Glomerular endothelial cell (primary cell): ENCODE data around the gene ROPN1L. TPM values are rescaled to one million over a fixed set of nuclear protein-coding genes. Genes with fewer than 3 reads are reported as not detected.

Source experiments
- DNase-seq: peaks from one replicate; pipeline ENCODE4 v3.0.0-alpha.2; 2011; ENCODE audit warnings: low read depth, low spot score; ENCODE audit errors: extremely low read depth
- total RNA-seq: library from RNA; depleted of rRNA; stranded (reverse); fragments of >200 nt; gene quantifications from 2 replicates; pipeline ENCODE4 v1.2.3, GENCODE V29; 2015

The ROPN1L gene
- total RNA-seq, 1 donor from 2014 or later = 1.5 TPM

- no peak for DNase-seq
Observed at GRCh38 chr5:10456583-10457420, 15.1 kb downstream of the ROPN1L start.

- no peak for DNase-seq
Observed at GRCh38 chr5:10457682-10458574, 16.2 kb downstream of the ROPN1L start.

DNA sequence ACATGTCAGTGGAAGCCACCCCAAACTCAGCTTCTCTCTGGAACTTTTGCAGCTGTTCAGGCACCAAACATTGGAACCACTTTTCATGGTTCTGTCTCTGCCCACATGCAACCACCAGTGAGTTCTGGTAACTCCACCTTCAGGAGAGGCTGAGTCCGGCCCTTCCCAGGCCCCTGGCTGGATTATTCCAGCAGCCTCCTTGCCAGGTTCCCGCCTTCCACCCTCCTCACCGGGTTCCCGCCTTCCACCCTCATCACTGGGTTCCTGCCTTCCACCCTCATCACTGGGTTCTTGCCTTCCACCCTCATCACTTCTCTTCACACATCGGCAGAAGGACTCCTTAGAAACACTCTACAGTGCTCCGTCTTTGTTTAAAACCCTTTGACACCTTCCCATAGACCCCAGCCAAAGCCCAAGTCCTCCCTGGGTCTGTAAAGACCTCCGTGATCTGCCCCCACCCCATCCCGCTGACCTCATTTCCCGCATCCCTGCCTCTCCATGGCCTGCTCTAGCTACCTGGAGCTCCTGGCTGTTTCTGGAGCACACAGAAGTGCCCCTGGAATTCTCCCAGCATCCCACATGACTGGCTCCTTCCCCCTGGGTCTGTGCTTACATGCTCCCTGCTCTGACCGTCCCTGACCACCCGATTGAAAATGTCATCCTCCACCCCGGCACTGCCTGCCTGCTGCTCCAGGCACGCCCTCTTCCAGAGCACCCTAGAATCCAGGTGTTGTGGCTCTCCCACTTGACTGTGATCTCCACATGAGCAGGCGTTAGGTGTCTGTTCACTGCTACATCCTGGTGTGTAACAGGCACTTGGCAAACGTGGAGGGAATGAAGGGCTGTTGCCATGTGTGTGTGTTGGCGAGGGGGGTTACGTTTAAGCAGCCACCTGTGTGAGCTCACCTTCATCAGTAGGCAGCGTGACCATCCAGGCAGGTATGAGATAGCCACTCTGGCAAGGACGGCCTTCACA, 17.7 kb downstream of the ROPN1L start:
- DNase-seq = no peak

DNA sequence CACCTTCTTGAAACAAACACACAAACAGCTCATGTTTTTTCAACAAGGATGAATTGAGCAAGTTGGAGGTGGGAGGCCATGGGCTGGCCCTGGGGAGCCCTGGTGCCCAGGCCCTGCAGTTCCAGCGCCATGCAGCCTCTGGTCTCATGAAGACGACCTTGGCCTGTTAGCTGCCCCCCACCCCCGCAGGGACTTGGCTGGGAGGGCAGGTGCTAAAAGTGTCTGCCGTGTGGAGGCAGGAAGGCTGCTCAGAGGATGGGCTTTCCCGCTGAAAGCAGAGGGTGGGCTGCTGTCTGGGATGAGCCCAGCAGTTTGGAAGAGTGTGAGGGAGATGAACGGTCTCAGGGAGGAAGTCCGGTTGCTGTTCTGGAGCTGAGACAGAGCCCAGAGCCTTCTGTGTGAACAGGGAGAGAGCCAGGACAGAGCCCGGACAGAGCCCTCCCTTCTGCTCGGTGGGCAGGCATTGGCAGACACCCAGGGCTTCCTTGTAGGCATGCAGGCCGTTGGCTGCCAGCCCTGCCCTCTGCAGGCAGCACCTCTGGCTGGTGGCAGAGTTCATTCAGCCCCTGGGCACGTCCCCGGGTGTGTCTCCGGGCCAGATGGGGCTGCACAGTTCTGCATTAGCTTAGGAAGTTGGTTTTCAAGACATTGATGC, 18.7 kb downstream of the ROPN1L start:
- DNase-seq = no peak

DNA sequence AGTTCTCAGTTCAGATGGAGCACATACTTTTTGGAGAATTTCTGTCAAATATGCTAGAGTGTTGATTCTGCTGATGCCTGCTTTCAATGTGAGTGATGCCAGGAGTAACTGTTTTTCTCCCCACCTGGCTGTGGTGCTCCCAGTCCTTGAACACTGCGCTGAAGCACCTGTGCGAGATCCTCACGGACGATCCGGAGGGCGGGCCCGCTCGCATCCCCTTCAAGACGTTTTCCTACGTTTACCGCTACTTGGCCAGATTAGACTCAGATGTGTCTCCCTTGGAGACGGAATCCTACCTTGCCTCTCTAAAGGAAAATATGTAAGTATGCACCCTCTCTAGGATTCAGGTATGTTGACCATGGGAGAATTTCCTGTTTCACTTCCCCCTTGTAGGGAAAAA, 19.4 kb downstream of the ROPN1L start:
- no peak for DNase-seq

- DNase-seq = no peak
Observed at GRCh38 chr5:10461904-10462555, 20.4 kb downstream of the ROPN1L start.

- DNase-seq = no peak
Observed at GRCh38 chr5:10463566-10463965, 21.9 kb downstream of the ROPN1L start.

GRCh38 chr5:10464173-10464572, 22.5 kb downstream of the ROPN1L start:
- no peak for DNase-seq

GRCh38 chr5:10465726-10466125, 24.0 kb downstream of the ROPN1L start:
- DNase-seq = no peak

GRCh38 chr5:10466446-10467073, 24.9 kb downstream of the ROPN1L start:
- no peak for DNase-seq

- no peak for DNase-seq
Observed at GRCh38 chr5:10467281-10468198, 25.9 kb downstream of the ROPN1L start.

GRCh38 chr5:10468256-10468655, 26.6 kb downstream of the ROPN1L start:
- no peak for DNase-seq

GRCh38 chr5:10469253-10470050, 27.8 kb downstream of the ROPN1L start:
- no peak for DNase-seq

DNA sequence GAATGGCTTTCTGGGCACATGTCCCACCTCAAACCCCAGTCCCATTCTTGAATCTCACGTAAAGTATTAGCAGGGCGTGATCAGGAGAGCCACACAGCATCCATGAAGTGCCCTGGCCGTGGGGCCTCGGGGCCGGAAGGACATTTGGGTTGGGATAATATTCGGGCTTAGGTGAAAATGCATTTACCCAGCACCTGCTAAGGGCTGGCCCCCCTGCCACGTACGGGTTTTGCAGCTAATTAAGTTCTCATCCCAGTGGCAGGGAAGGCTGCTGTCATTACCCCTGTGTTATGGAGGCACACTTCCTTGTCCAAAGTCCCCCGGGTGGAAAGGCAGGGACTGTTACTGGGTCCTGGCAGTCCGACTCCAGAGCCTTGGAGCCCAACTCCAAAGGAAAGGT, 29.0 kb downstream of the ROPN1L start:
- no peak for DNase-seq

DNA sequence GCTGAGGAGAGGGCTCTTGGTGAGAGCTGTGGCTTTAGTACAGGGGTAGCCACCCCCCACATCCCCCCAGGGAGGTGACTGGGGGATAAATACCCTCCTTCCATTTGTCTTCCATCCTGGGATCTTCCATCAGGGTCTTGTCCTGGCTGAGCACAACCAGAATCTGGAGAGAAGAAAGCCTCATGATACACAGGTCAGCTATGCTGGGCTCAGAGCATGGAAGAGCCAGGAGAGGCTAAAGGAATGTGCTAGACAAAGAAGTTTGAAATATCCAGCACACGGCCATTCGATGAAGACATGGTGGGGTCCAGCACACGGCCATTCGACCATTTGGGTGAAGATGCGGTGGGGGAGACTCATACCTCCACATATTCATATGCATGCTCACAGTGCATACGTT, 30.0 kb downstream of the ROPN1L start:
- DNase-seq = no peak

GRCh38 chr5:10474521-10475075, 32.9 kb downstream of the ROPN1L start:
- DNase-seq = no peak
